ENCODE data around the gene SGMS2.

DNA sequence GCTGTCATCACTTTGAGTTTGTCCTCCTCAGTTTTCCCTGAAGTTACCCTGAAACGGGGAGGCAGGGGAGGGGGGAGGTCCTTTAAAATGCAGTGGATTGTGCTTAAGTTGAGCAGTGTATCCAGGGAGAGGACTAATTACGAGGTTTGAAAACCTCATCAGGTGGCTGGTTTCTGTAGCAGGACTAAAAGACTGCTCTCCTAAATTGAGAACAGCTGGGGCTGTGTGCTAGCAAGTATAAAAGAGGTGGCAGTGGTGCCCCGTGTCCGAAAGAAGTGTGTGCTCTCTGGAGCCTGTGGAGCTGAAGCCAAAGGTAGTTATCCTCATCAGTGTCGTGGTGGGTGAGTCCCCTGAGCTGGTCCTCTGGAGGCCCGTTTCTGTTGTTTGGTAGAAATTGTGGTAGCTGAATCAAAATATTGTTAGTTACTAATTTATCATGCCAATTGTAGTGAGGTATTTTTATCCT lies 69.4 kb downstream of the SGMS2 start:
- TF ChIP-seq, protein P1, sequence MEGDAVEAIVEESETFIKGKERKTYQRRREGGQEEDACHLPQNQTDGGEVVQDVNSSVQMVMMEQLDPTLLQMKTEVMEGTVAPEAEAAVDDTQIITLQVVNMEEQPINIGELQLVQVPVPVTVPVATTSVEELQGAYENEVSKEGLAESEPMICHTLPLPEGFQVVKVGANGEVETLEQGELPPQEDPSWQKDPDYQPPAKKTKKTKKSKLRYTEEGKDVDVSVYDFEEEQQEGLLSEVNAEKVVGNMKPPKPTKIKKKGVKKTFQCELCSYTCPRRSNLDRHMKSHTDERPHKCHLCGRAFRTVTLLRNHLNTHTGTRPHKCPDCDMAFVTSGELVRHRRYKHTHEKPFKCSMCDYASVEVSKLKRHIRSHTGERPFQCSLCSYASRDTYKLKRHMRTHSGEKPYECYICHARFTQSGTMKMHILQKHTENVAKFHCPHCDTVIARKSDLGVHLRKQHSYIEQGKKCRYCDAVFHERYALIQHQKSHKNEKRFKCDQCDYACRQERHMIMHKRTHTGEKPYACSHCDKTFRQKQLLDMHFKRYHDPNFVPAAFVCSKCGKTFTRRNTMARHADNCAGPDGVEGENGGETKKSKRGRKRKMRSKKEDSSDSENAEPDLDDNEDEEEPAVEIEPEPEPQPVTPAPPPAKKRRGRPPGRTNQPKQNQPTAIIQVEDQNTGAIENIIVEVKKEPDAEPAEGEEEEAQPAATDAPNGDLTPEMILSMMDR (IDR thresholded peaks at IDR 0.05) = no peak
- TF ChIP-seq POLR2A (IDR thresholded peaks at IDR 0.05) = no peak
